HG03520 (cell line): ENCODE data around the gene TPRKB.
"Not testable (repeated sequence)": the region's sequence is repeated elsewhere in the genome, so short reads cannot be mapped to it uniquely, and the experiment has no call there.

Experiments
- ATAC-seq: cut with Tn5 transposase; IDR thresholded peaks from one replicate; pipeline ENCODE4 v1.9.1; 2021; ENCODE audit warnings: mild to moderate bottlenecking, moderate library complexity; ENCODE audit not compliant: unreplicated experiment

TPRKB gene

GRCh38 chr2:73736855-73737779 lies at the start of gene TPRKB:
Gene TPRKB, minus strand, starts transcription at chr2:73737345. Its CDS starts 2,776 bp downstream, at chr2:73734569.
- ATAC-seq = peak; percentile 94

GRCh38 chr2:73783883-73784282 lies 46.7 kb upstream of the TPRKB start, which contains the start of gene C2orf78:
Gene C2orf78, plus strand, starts transcription at chr2:73784183. Its CDS starts 127 bp downstream, at chr2:73784310.
- not testable (repeated sequence) for ATAC-seq

- ATAC-seq = not testable (repeated sequence)
Measured at GRCh38 chr2:73783402-73783801, 46.3 kb upstream of the TPRKB start.

GRCh38 chr2:73780237-73780582 lies 43.1 kb upstream of the TPRKB start:
- ATAC-seq = no peak

GRCh38 chr2:73779467-73780236 lies 42.5 kb upstream of the TPRKB start, which contains the start of gene DUSP11:
Gene DUSP11, minus strand, starts transcription at chr2:73780103. Its CDS starts 129 bp downstream, at chr2:73779974.
- peak; percentile 95 for ATAC-seq

GRCh38 chr2:73778867-73779466 lies 41.8 kb upstream of the TPRKB start:
- not testable (repeated sequence) for ATAC-seq

GRCh38 chr2:73776869-73777519 lies 39.8 kb upstream of the TPRKB start:
- no peak for ATAC-seq

GRCh38 chr2:73776381-73776780 lies 39.2 kb upstream of the TPRKB start:
- ATAC-seq = no peak

GRCh38 chr2:73772819-73773218 lies 35.7 kb upstream of the TPRKB start:
- ATAC-seq = no peak

GRCh38 chr2:73770725-73771124 lies 33.6 kb upstream of the TPRKB start:
- ATAC-seq = no peak

- no peak for ATAC-seq
Measured at GRCh38 chr2:73766994-73767393, 29.8 kb upstream of the TPRKB start.

- ATAC-seq = no peak
Measured at GRCh38 chr2:73766349-73766748, 29.2 kb upstream of the TPRKB start.

- ATAC-seq = no peak
Measured at GRCh38 chr2:73764945-73765344, 27.8 kb upstream of the TPRKB start.

GRCh38 chr2:73762571-73762970 lies 25.4 kb upstream of the TPRKB start:
- ATAC-seq = no peak

- no peak for ATAC-seq
Measured at GRCh38 chr2:73759904-73760303, 22.8 kb upstream of the TPRKB start.

- ATAC-seq = no peak
Measured at GRCh38 chr2:73759285-73759764, 22.2 kb upstream of the TPRKB start.

GRCh38 chr2:73754332-73754731 lies 17.2 kb upstream of the TPRKB start:
- not testable (repeated sequence) for ATAC-seq

- ATAC-seq = no peak
Measured at GRCh38 chr2:73749314-73749713, 12.2 kb upstream of the TPRKB start.

- ATAC-seq = no peak
Measured at GRCh38 chr2:73746877-73747208, 9.7 kb upstream of the TPRKB start.

GRCh38 chr2:73746015-73746876 lies 9.1 kb upstream of the TPRKB start:
- ATAC-seq = no peak
